Esophagus squamous epithelium (tissue), 5 donors: ENCODE data around the gene UGT1A8. TPM values are rescaled to one million over a fixed set of nuclear protein-coding genes. Genes with fewer than 3 reads are reported as not detected.
"Not testable (repeated sequence)": the region's sequence is repeated elsewhere in the genome, so short reads cannot be mapped to it uniquely, and the experiment has no call there.

Source experiments
- DNase-seq: peaks from one replicate; lab custom pipeline; 2025; lab: John Stamatoyannopoulos, UW
- H3K27ac ChIP-seq, 4 donors: fragments of 200-600 bp; sonication (generic); one replicate each; pipeline ENCODE4 v1.5.1; 2016 to 2019; ENCODE audit warnings: mild to moderate bottlenecking in 1 of 4
- H3K27me3 ChIP-seq, 4 donors: fragments of 200-600 bp; sonication (generic); 1 replicate in 3 of 4; 2 replicates in 1 of 4; pipeline versions ENCODE4 v1.5.1 to v1.6.0; 2017 to 2021; ENCODE audit warnings: antibody characterized with exemption in 1 of 4
- H3K36me3 ChIP-seq, 3 donors: fragments of 200-600 bp; sonication (generic); one replicate each; pipeline ENCODE4 v1.5.1; 2016 to 2019
- H3K4me1 ChIP-seq, 3 donors: fragments of 200-600 bp; sonication (generic); one replicate each; pipeline ENCODE4 v1.5.1; 2017 to 2019
- H3K4me3 ChIP-seq, 4 donors: fragments of 200-600 bp; sonication (generic); 1 replicate in 3 of 4; 2 replicates in 1 of 4; pipeline ENCODE4 v1.5.1; 2016 to 2019; ENCODE audit warnings: mild to moderate bottlenecking in 2 of 4, moderate library complexity in 1 of 4
- H3K9me3 ChIP-seq, 3 donors: fragments of 200-600 bp; sonication (generic); one replicate each; pipeline ENCODE4 v1.5.1; 2016 to 2019
- POLR2A ChIP-seq, 4 donors: fragments of 450-650 bp; IDR thresholded peaks; one replicate each; pipeline ENCODE4 v1.6.1; 2017; ENCODE audit warnings: antibody characterized with exemption in 4 of 4, mild to moderate bottlenecking in 4 of 4, moderate library complexity in 3 of 4
- WGBS, 2 donors: methylation state at CpG; one replicate each; pipeline ENCODE4 v1.1.5; 2018; 5-methylcytosine and 5-hydroxymethylcytosine counted together
- intact Hi-C: fragments of 100-400 bp; cut with DNase I; formaldehyde crosslinking; loops from one replicate; pipeline ENCODE4 v1.15.0; 2022
- total RNA-seq, 4 donors: library from RNA; depleted of rRNA; stranded (reverse); fragments of >200 nt; gene quantifications; one replicate each; pipeline ENCODE4 v1.1.0, GENCODE V29; 2016
- TF ChIP-seq, protein P1 (sequence below), 6 experiments: fragments of 450-650 bp in 4 of 6; fragments of 200-600 bp in 2 of 6; sonication (generic) in 2 of 6; IDR thresholded peaks; one replicate each; pipeline ENCODE4 v1.5.1; 2016 to 2019; ENCODE audit warnings: antibody characterized with exemption in 6 of 6, mild to moderate bottlenecking in 4 of 6, moderate library complexity in 4 of 6
- donor health status: DM: yes; HTN: yes; CAD: no.

UGT1A8 gene
- total RNA-seq, 4 donors from 2014 or later, result 0.13 to 1.7 (median 0.84) TPM

DNA sequence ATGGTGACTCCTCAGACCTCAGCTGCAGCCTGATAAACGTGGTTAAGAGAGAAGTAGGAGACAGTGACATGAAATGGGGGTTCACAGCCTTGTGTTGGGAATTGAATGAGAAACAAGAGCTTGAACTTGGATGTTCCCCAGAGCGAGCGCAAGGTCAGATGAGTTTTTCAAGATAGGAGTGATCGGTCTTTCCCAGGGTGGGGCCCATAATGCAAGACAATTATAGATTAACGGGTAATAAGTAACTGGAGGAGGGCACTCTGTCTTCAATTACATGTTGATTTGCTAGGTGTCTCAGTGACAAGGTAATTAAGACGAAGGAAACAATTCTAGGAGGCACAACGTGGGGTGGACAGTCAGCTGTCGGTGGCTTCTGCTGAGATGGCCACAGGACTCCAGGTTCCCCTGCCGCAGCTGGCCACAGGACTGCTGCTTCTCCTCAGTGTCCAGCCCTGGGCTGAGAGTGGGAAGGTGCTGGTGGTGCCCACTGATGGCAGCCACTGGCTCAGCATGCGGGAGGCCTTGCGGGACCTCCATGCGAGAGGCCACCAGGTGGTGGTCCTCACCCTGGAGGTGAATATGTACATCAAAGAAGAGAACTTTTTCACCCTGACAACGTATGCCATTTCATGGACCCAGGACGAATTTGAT is 95.3 kb downstream of the UGT1A8 start, which contains the start of gene UGT1A5:
Gene UGT1A5 (plus strand): TSS at position 297 of the 651 bp plus-strand sequence. CDS start 85 bp downstream, at position 382.
- Histone ChIP-seq H3K4me3 (no peak within 1 kb of the TSS), H3K4me1 (peaks cover 0 to 28% (median 6%) of the 10 kb centered on the region in 3 donors), H3K27ac (peak within 1 kb of the TSS in 1 of 4 donors; percentile 60), H3K9me3 (no peaks in the 10 kb centered on the region), H3K36me3 (no peaks in the 10 kb centered on the region), H3K27me3 (peaks cover 0 to 4% (median 0%) of the 10 kb centered on the region in 4 donors)
- intact Hi-C loops, result loop anchor here (10.0 kb wide), 1 partner anchor 238 kb away; no protein-coding TSS in a partner anchor
- 76 to 89% methylated on average over 9 to 14 of the region's 14 CpGs for WGBS, 2 donors
- no peak for DNase-seq
- no peak for TF ChIP-seq POLR2A (IDR thresholded peaks at IDR 0.05)
- TF ChIP-seq, protein P1, sequence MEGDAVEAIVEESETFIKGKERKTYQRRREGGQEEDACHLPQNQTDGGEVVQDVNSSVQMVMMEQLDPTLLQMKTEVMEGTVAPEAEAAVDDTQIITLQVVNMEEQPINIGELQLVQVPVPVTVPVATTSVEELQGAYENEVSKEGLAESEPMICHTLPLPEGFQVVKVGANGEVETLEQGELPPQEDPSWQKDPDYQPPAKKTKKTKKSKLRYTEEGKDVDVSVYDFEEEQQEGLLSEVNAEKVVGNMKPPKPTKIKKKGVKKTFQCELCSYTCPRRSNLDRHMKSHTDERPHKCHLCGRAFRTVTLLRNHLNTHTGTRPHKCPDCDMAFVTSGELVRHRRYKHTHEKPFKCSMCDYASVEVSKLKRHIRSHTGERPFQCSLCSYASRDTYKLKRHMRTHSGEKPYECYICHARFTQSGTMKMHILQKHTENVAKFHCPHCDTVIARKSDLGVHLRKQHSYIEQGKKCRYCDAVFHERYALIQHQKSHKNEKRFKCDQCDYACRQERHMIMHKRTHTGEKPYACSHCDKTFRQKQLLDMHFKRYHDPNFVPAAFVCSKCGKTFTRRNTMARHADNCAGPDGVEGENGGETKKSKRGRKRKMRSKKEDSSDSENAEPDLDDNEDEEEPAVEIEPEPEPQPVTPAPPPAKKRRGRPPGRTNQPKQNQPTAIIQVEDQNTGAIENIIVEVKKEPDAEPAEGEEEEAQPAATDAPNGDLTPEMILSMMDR (IDR thresholded peaks at IDR 0.05), result no peak

DNA sequence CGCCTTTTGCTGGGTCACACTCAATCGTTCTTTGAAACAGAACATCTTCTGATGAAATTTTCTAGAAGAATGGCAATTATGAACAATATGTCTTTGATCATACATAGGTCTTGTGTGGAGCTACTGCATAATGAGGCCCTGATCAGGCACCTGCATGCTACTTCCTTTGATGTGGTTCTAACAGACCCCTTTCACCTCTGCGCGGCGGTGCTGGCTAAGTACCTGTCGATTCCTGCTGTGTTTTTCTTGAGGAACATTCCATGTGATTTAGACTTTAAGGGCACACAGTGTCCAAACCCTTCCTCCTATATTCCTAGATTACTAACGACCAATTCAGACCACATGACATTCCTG is 95.8 kb downstream of the UGT1A8 start:
- Histone ChIP-seq H3K27me3 (peaks cover 0 to 4% (median 0%) of the 10 kb centered on the region in 4 donors), H3K9me3 (no peaks in the 10 kb centered on the region), H3K4me1 (peaks cover 0 to 23% (median 4%) of the 10 kb centered on the region in 3 donors), H3K36me3 (no peaks in the 10 kb centered on the region), H3K4me3 (no peak overlapping the region), H3K27ac (no peak overlapping the region)
- no peak for TF ChIP-seq POLR2A (IDR thresholded peaks at IDR 0.05)
- TF ChIP-seq, protein P1 (IDR thresholded peaks at IDR 0.05), result no peak
- 69 to 79% methylated on average over 7 of the region's 7 CpGs for WGBS, 2 donors
- no peak for DNase-seq
- intact Hi-C loops, result loop anchor here (10.0 kb wide), 1 partner anchor 238 kb away; no protein-coding TSS in a partner anchor

DNA sequence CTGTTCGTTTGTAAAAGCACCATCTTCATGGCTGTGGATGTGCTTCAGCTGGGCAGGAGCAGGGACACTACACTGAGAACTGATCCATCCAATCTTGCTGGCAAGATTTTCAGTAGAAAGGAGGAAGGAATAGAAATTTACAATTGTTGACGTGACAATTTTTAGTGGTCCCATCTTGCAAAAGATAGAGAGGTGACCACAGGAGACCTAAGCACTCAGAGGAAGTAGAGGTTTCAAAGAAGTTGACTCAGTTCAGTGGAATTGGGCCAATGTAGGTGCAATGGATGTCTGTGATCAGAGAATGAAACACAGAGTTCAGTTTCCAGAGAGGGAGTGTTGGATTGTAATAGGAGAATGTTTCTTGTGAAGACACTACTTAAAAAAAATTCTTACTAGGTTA is 96.7 kb downstream of the UGT1A8 start:
- no peaks in the 10 kb centered on the region for H3K9me3 ChIP-seq
- H3K36me3 ChIP-seq, result peaks cover 0 to 5% (median 0%) of the 10 kb centered on the region in 3 donors
- WGBS, 2 donors, result 54 to 68% methylated on average over 2 of the region's 2 CpGs
- DNase-seq, result no peak
- H3K4me3 ChIP-seq, result no peak overlapping the region
- H3K27me3 ChIP-seq, result peaks cover 0 to 4% (median 0%) of the 10 kb centered on the region in 4 donors
- TF ChIP-seq, protein P1 (IDR thresholded peaks at IDR 0.05), result no peak
- no peak for TF ChIP-seq POLR2A (IDR thresholded peaks at IDR 0.05)
- no peak overlapping the region for H3K27ac ChIP-seq
- intact Hi-C loops, result loop anchor here (10.0 kb wide), 1 partner anchor 239 kb away; no protein-coding TSS in a partner anchor
- peaks cover 0 to 14% (median 0%) of the 10 kb centered on the region in 3 donors for H3K4me1 ChIP-seq

DNA sequence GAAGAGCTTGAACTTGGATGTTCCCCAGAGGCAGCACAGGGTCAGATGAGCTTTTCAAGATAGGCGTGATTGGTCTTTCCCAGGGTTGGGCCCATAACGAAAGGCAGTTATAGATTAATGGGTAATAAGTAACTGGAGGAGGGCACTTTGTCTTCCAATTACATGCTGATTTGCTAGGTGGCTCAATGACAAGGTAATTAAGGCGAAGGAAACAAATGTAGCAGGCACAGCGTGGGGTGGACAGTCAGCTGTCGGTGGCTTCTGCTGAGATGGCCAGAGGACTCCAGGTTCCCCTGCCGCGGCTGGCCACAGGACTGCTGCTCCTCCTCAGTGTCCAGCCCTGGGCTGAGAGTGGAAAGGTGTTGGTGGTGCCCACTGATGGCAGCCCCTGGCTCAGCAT is 101.1 kb downstream of the UGT1A8 start, which contains the start of gene UGT1A4:
Gene UGT1A4 (plus strand): TSS at position 185 of the 400 bp plus-strand sequence. CDS start 85 bp downstream, at position 270.
- TF ChIP-seq, protein P1 (IDR thresholded peaks at IDR 0.05), result no peak
- no peak for TF ChIP-seq POLR2A (IDR thresholded peaks at IDR 0.05)
- Histone ChIP-seq H3K27me3 (peaks cover 0 to 4% (median 0%) of the 10 kb centered on the region in 4 donors), H3K36me3 (peaks cover 0 to 7% (median 0%) of the 10 kb centered on the region in 3 donors), H3K27ac (no peak within 1 kb of the TSS), H3K4me3 (no peak within 1 kb of the TSS), H3K9me3 (no peaks in the 10 kb centered on the region), H3K4me1 (no peaks in the 10 kb centered on the region)
- intact Hi-C loops, result loop anchor here (10.0 kb wide), 1 partner anchor 244 kb away; no protein-coding TSS in a partner anchor
- no peak for DNase-seq
- 84 to 94% methylated on average over 7 of the region's 7 CpGs for WGBS, 2 donors

DNA sequence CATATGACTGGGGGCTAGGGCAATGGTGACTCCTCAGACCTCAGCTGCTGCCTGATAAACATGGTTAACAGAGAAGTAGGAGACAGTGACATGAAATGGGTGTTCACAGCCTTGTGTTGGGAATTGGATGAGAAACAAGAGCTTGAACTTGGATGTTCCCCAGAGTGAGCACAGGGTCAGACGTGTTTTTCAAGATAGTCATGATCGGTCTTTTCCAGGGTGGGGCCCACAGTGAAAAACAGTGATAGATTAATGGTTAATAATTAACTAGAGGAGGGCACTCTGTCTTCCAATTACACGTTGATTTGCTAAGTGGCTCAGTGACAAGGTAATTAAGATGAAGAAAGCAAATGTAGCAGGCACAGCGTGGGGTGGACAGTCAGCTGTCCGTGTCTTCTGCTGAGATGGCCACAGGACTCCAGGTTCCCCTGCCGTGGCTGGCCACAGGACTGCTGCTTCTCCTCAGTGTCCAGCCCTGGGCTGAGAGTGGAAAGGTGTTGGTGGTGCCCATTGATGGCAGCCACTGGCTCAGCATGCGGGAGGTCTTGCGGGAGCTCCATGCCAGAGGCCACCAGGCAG is 111.4 kb downstream of the UGT1A8 start, which contains the start of gene UGT1A3:
Gene UGT1A3 (plus strand): TSS at position 320 of the 579 bp plus-strand sequence. CDS start 85 bp downstream, at position 405.
- TF ChIP-seq POLR2A (IDR thresholded peaks at IDR 0.05), result no peak
- TF ChIP-seq, protein P1 (IDR thresholded peaks at IDR 0.05), result no peak
- H3K4me1 ChIP-seq, result no peaks in the 10 kb centered on the region
- H3K27me3 ChIP-seq, result no peaks in the 10 kb centered on the region
- 75 to 83% methylated on average over 7 to 8 of the region's 8 CpGs for WGBS, 2 donors
- peaks cover 0 to 19% (median 0%) of the 10 kb centered on the region in 3 donors for H3K36me3 ChIP-seq
- H3K9me3 ChIP-seq, result no peaks in the 10 kb centered on the region
- DNase-seq, result no peak
- H3K27ac ChIP-seq, result no peak within 1 kb of the TSS
- intact Hi-C loops, result no loop called here
- H3K4me3 ChIP-seq, result no peak within 1 kb of the TSS

DNA sequence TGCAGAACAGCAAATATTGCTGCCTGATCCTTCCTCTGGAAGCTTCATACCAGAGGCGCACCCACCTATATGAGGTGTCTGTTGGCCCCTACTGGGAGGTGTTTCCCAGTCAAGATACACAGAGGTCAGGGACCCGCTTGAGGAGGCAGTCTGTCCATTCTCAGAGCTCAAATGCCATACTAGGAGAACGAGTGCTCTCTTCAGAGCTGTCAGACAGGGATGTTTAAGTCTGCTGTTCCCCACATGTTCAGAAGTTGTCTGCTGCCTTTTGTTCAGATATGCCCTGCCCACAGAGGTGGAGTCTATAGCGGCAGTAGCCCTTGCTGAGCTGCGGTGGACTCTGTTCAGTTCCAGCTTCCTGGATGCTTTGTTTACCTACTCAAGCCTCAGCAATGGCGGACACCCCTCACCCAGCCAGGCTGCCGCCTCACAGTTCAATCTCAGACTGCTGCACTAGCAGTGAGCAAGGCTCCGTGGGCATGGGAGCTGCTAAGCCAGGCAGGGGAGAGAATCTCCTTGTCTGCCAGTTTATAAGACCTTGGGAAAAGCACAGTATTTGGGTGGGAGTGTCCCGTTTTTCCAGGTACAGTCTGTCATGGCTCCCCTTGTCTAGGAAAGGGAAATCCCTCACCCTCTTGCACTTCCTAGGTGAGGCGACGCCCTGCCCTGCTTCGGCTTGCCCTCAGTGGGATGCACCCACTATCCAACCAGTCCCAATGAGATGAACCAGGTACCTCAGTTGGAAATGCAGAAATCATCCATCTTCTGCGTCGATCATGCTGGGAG is 119.6 kb downstream of the UGT1A8 start:
- peaks cover 0 to 28% (median 0%) of the 10 kb centered on the region in 3 donors for H3K36me3 ChIP-seq
- DNase-seq, H3K4me3 ChIP-seq, H3K27ac ChIP-seq, H3K9me3 ChIP-seq, H3K27me3 ChIP-seq, intact Hi-C loops, H3K4me1 ChIP-seq: not testable (repeated sequence)
- 88 to 91% methylated on average over 3 to 7 of the region's 14 CpGs for WGBS, 2 donors
